Measurements from ENCODE around the gene FXYD1.

Gene FXYD1

DNA sequence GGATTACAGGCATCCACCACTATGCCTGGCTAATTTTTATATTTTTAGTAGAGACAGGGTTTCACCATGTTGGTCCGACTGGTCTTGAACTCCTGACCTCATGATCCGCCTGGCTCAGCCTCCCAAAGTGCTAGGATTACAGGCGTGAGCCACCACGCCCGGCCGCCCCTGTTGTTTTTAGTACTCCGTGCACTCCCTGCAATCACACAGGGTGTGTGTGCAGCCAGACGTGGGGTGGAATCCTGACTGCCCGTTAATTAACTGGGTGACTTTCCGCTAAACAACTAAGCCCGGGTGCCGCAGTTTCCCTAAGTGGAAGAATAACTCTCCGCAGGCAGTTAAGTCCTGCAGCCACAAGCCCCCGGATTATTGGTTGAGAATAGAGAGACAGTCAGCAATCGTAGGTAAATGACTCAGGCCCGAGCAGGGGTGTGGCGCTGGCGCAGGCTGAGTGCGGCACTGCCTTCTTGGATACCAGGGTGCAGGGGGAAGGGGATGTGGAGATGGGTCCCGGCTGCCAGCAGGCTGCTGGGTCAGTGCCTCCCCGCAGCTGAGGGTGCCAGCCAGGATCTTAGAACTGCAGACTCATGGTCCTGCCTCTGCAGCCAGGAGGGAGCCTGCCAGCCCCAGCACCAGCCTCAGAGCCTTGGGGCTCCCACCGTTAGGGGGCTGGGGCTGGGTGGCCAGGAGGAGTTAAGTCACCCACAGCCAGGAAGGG, 29.1 kb upstream of the FXYD1 start:
- H3K27ac ChIP-seq, result no peak overlapping the region
- TF ChIP-seq, protein P1, sequence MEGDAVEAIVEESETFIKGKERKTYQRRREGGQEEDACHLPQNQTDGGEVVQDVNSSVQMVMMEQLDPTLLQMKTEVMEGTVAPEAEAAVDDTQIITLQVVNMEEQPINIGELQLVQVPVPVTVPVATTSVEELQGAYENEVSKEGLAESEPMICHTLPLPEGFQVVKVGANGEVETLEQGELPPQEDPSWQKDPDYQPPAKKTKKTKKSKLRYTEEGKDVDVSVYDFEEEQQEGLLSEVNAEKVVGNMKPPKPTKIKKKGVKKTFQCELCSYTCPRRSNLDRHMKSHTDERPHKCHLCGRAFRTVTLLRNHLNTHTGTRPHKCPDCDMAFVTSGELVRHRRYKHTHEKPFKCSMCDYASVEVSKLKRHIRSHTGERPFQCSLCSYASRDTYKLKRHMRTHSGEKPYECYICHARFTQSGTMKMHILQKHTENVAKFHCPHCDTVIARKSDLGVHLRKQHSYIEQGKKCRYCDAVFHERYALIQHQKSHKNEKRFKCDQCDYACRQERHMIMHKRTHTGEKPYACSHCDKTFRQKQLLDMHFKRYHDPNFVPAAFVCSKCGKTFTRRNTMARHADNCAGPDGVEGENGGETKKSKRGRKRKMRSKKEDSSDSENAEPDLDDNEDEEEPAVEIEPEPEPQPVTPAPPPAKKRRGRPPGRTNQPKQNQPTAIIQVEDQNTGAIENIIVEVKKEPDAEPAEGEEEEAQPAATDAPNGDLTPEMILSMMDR (IDR thresholded peaks at IDR 0.05; ENCODE audit: low read depth, low read length, missing control alignments), result no peak

DNA sequence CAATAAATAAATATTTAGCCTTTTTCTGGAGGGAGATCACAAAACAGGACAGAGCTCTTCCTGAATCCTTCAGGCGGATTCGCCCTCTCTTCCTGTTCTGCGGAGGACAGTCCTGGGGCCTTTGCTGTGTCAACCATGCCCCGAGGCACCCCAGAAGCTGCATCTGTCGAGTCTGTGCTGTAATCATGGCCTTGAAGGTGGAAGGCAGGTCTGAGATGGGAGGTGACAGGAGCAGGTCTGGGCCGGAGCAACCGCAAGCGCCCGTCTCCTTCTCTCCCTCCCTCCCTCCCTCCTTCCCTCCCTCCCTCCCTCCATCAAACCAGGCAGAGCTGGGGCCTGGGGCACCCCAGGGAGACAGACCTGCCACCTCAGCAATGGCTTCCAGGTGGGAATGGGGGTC, 27.6 kb upstream of the FXYD1 start:
- TF ChIP-seq, protein P1 (IDR thresholded peaks at IDR 0.05; ENCODE audit: low read depth, low read length, missing control alignments), result no peak
- Histone ChIP-seq H3K27me3 (replicated peaks) (no peaks in the 10 kb centered on the region), H3K4me3 (ENCODE audit: low read depth, low read length) (no peak overlapping the region), H3K36me3 (replicated peaks) (no peaks in the 10 kb centered on the region), H3K27ac (no peak overlapping the region)
- no peak for DNase-seq
- in situ Hi-C loops (cut with HindIII; ENCODE audit: low pct_ligation_motif_present, low sequenced_read_pairs), result no loop called here

More for the DNA sequence above, 29.1 kb upstream of the FXYD1 start:
- H3K4me3 ChIP-seq (ENCODE audit: low read depth, low read length), result no peak overlapping the region
- no peaks in the 10 kb centered on the region for H3K36me3 ChIP-seq (replicated peaks)
- DNase-seq, result no peak
- in situ Hi-C loops (cut with HindIII; ENCODE audit: low pct_ligation_motif_present, low sequenced_read_pairs), result no loop called here
- H3K27me3 ChIP-seq (replicated peaks), result no peaks in the 10 kb centered on the region

DNA sequence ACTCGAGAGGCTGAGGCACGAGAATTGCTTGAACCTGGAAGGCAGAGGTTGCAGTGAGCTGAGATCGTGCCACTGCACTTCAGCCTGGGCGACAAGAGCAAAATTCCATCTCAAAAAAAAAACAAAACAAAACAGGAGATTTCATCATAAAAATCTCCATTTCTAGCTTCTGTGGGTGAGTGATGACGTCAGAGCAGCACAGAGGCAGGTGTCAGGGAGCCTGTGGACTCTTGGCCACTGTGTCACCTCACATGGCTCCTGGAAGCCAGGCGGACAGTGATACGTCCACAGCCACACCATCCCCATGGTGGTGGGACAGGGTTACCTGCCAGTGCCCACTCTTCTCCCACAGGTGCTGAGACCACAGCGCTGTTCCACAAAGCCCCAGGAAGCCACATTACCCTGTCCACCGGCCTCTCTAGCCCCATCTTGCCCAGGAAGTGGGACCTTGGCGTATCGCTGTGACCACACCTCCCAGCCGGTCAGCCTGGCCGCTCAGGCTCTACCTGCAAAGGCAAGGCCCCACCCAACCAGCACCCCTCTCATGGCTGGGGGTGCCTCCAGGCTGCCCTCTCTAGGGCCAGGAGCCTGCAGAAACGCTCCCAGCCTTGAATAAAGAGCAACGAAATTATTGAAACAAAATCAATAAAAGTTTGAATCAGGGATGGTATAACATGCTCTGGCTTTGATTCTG, 25.5 kb upstream of the FXYD1 start:
- Histone ChIP-seq H3K4me3 (ENCODE audit: low read depth, low read length) (no peak overlapping the region), H3K36me3 (replicated peaks) (no peaks in the 10 kb centered on the region), H3K27me3 (replicated peaks) (no peaks in the 10 kb centered on the region), H3K27ac (no peak overlapping the region)
- in situ Hi-C loops (cut with HindIII; ENCODE audit: low pct_ligation_motif_present, low sequenced_read_pairs), result no loop called here
- TF ChIP-seq, protein P1 (IDR thresholded peaks at IDR 0.05; ENCODE audit: low read depth, low read length, missing control alignments), result no peak
- DNase-seq, result no peak

DNA sequence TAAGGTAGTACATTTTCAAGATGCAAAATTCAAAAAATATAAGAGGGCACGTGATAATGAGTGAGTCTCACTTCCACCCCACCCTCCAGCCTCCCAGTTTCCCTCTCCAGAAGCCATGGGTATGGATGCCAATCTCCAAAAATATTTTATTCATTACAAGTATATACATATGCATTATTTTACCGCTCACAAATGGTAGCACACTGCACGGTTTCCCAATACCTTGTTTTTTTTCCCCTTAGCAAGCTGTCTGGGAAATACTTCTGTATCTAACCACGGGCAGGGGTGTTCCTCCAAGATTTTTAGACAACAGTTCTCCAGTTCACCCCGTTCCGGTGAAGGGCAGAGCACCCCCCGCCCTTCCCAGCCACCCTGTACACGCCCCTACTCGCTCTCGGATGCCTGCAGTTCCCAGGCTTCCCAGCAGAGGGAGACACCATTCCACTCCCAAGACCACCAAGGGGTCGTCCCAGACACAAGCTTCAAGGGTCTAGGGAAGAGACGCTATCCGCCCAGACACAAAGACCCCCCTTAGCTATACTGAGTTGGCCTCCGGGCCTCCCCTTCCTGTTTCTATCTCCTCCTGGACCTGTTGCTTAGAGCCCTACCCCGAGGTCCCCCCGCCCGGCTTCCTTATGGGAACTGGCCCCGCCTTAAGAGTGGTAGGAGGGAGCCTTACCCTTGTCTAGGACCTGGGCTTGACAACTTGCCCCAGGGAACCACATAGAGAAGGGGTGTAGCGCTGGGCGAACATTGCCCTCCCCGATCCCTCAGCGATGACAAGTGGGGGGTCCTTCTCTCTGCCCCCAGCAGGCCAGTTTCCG, 24.1 kb upstream of the FXYD1 start:
- H3K27me3 ChIP-seq (replicated peaks), result no peaks in the 10 kb centered on the region
- TF ChIP-seq, protein P1 (IDR thresholded peaks at IDR 0.05; ENCODE audit: low read depth, low read length, missing control alignments), result peak; percentile 100
- no peak overlapping the region for H3K4me3 ChIP-seq (ENCODE audit: low read depth, low read length)
- no peak overlapping the region for H3K27ac ChIP-seq
- in situ Hi-C loops (cut with HindIII; ENCODE audit: low pct_ligation_motif_present, low sequenced_read_pairs), result no loop called here
- no peaks in the 10 kb centered on the region for H3K36me3 ChIP-seq (replicated peaks)
- DNase-seq, result peak; percentile 18

DNA sequence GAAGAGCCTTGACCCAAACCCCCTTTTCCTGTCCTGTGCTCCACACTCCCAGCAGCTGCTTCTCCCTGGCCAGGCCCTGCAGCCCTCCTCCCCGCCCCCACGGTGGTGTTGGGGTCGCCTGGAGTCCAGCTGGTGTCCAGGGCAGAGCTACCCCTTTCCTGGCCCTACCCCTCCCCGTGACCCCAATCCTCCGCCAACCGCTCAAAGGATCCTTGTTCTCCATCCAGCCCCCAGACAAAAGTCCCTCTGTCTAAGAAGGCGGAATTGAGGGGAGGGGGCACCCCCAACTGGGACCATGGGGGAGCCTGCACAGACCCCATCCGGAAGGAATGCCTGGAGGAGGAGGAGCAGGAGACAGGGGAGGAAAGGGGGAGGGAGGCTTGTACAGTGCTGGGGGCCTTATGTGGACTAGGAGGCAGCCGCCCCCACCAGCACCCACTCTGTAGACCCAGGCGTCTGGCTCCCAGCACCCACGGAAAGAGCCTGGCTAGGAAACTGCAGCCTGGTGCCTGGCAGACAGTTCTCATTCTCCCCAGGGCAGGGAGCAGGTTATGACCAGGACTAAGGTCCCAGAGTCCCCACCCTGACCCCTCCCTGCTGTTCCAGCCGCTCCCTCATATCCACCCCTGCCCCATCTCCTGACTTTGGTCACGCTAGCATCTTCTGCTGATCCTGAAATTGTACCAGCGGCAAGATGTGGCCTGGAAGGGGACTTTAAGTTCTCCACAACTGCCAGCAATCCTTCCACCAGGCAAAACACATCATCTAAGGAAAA, 23.3 kb upstream of the FXYD1 start, which contains the start of gene FXYD3:
Gene FXYD3 (plus strand): TSS at position 647 of the 775 bp plus-strand sequence. CDS start 3,554 bp downstream, outside the sequence.
- no peak for DNase-seq
- no peaks in the 10 kb centered on the region for H3K27me3 ChIP-seq (replicated peaks)
- H3K27ac ChIP-seq, result no peak within 1 kb of the TSS
- TF ChIP-seq, protein P1 (IDR thresholded peaks at IDR 0.05; ENCODE audit: low read depth, low read length, missing control alignments), result no peak
- in situ Hi-C loops (cut with HindIII; ENCODE audit: low pct_ligation_motif_present, low sequenced_read_pairs), result no loop called here
- H3K4me3 ChIP-seq (ENCODE audit: low read depth, low read length), result no peak within 1 kb of the TSS
- no peaks in the 10 kb centered on the region for H3K36me3 ChIP-seq (replicated peaks)
